H1 (cell line): ENCODE results near the gene FERMT2. TPM values are rescaled to one million over a fixed set of nuclear protein-coding genes. Genes with fewer than 3 reads are reported as not detected.

Experiments used
- CTCF ChIA-PET: fragments of 300-600 bp; sonication (Branson Sonifier 250); formaldehyde crosslinking; loops from one replicate; lab custom pipeline; 2021; ENCODE audit not compliant: partially characterized antibody; lab: Charles Lee
- POLR2A ChIA-PET: fragments of 300-600 bp; sonication (Branson Sonifier 250); formaldehyde crosslinking; loops from one replicate; lab custom pipeline; 2021; ENCODE audit warnings: inconsistent platforms; ENCODE audit not compliant: partially characterized antibody; lab: Charles Lee
- DNase-seq, 2 experiments: peaks; one replicate each; pipeline versions ENCODE4 v3.0.0 to v3.0.0-alpha.2; 2010 to 2022; ENCODE audit warnings: low spot score in 2 of 2, low read depth in 1 of 2, mixed read lengths in 1 of 2
- FAIRE-seq: peaks from 2 replicates; lab custom pipeline; 2011; peaks lifted over from hg19 to GRCh38; lab: Jason Lieb, UNC
- H2AFZ ChIP-seq: 2 replicates; pipeline ENCODE4 v1.8.1; 2012; ENCODE audit warnings: low read length, inconsistent platforms
- H2AK5ac ChIP-seq: 2 replicates; pipeline ENCODE4 v1.6.1; 2013; ENCODE audit warnings: low read depth, low read length
- H2BK120ac ChIP-seq: replicated peaks from 2 replicates; pipeline ENCODE3; 2013; ENCODE audit warnings: low read depth, low read length, inconsistent platforms
- H2BK12ac ChIP-seq: 2 replicates; pipeline ENCODE4 v1.6.1; 2013; ENCODE audit warnings: low read depth, low read length
- H2BK15ac ChIP-seq: 2 replicates; pipeline ENCODE4 v1.6.1; 2013; ENCODE audit warnings: low read length
- H2BK20ac ChIP-seq: 2 replicates; pipeline ENCODE4 v1.6.1; 2013; ENCODE audit warnings: low read length
- H2BK5ac ChIP-seq: 2 replicates; pipeline ENCODE4 v1.6.1; 2013; ENCODE audit warnings: low read depth, low read length
- H3K14ac ChIP-seq: 2 replicates; pipeline ENCODE4 v1.6.1; 2013; ENCODE audit warnings: inconsistent platforms; ENCODE audit not compliant: insufficient read length
- H3K18ac ChIP-seq: 2 replicates; pipeline ENCODE4 v1.6.1; 2013; ENCODE audit warnings: low read length; ENCODE audit errors: extremely low read depth
- H3K23ac ChIP-seq: 2 replicates; pipeline ENCODE4 v1.6.1; 2013; ENCODE audit warnings: inconsistent platforms; ENCODE audit not compliant: insufficient read length
- H3K23me2 ChIP-seq: 2 replicates; pipeline ENCODE4 v1.6.1; 2013; ENCODE audit warnings: low read depth, low read length
- H3K27ac ChIP-seq: 2 replicates; pipeline ENCODE4 v1.6.1; 2011; ENCODE audit warnings: low read depth, low read length, inconsistent platforms
- H3K27me3 ChIP-seq, 4 experiments: replicated peaks in 1 of 4; 1 replicate in 1 of 4; 2 replicates in 3 of 4; pipeline versions ENCODE4 v1.6.1 to v1.8.1; 2011 to 2013; ENCODE audit warnings: low read length in 3 of 4, mild to moderate bottlenecking in 3 of 4, inconsistent platforms in 2 of 4, mixed read lengths in 2 of 4, moderate library complexity in 1 of 4; ENCODE audit not compliant: control insufficient read depth in 3 of 4, insufficient read depth in 3 of 4; ENCODE audit errors: extremely low read depth in 1 of 4
- H3K36me3 ChIP-seq, 4 experiments: 2 replicates each; pipeline versions ENCODE4 v1.6.1 to v1.8.1; 2011 to 2013; ENCODE audit warnings: mild to moderate bottlenecking in 4 of 4, low read length in 3 of 4, moderate library complexity in 2 of 4, control low read depth in 1 of 4, inconsistent platforms in 1 of 4; ENCODE audit not compliant: insufficient read depth in 4 of 4, control insufficient read depth in 2 of 4
- H3K4ac ChIP-seq: replicated peaks from 2 replicates; pipeline ENCODE3; 2013; ENCODE audit warnings: low read length, low read depth, mixed read lengths, inconsistent platforms; ENCODE audit not compliant: insufficient read length
- H3K4me1 ChIP-seq, 4 experiments: replicated peaks in 1 of 4; 1 replicate in 1 of 4; 2 replicates in 3 of 4; pipeline versions ENCODE4 v1.6.1 to v1.8.1; 2011 to 2013; ENCODE audit warnings: low read length in 3 of 4, inconsistent platforms in 2 of 4, mixed read lengths in 1 of 4; ENCODE audit not compliant: insufficient read depth in 4 of 4, control insufficient read depth in 3 of 4
- H3K4me2 ChIP-seq, 2 experiments: 2 replicates each; pipeline versions ENCODE4 v1.6.1 to v1.8.1; 2011 to 2013; ENCODE audit warnings: low read depth in 2 of 2, low read length in 2 of 2, control low read depth in 1 of 2, inconsistent platforms in 1 of 2, mild to moderate bottlenecking in 1 of 2; ENCODE audit not compliant: insufficient read depth in 1 of 2
- H3K4me3 ChIP-seq, 4 experiments: fragments of 200-600, 300-600 bp in 1 of 4; sonication (generic), shearing (Covaris generic), sonication (Bioruptor Twin) in 1 of 4; 2 replicates each; pipeline versions ENCODE4 v1.5.1 to v1.8.1; 2011 to 2016; ENCODE audit warnings: low read length in 4 of 4, low read depth in 3 of 4, control low read depth in 2 of 4, inconsistent platforms in 2 of 4, mild to moderate bottlenecking in 2 of 4, mixed read lengths in 1 of 4, moderate library complexity in 1 of 4; ENCODE audit not compliant: insufficient read depth in 2 of 4; ENCODE audit errors: extremely low read depth in 1 of 4
- H3K56ac ChIP-seq: replicated peaks from 2 replicates; pipeline ENCODE3; 2013; ENCODE audit warnings: low read depth, mild to moderate bottlenecking, mixed read lengths, low read length, inconsistent platforms; ENCODE audit not compliant: insufficient read length
- H3K79me1 ChIP-seq: 2 replicates; pipeline ENCODE4 v1.6.1; 2013; ENCODE audit warnings: low read depth, low read length, control low read depth
- H3K79me2 ChIP-seq, 2 experiments: 2 replicates each; pipeline versions ENCODE4 v1.6.1 to v1.8.1; 2012 to 2013; ENCODE audit warnings: low read length in 2 of 2, mild to moderate bottlenecking in 2 of 2, inconsistent platforms in 1 of 2; ENCODE audit not compliant: insufficient read depth in 2 of 2, control insufficient read depth in 1 of 2
- H3K9ac ChIP-seq, 4 experiments: replicated peaks in 1 of 4; 1 replicate in 1 of 4; 2 replicates in 3 of 4; pipeline versions ENCODE4 v1.6.1 to v1.8.1; 2011 to 2013; ENCODE audit warnings: low read depth in 3 of 4, low read length in 3 of 4, control low read depth in 2 of 4, mild to moderate bottlenecking in 2 of 4, moderate library complexity in 2 of 4, inconsistent platforms in 1 of 4; ENCODE audit errors: extremely low read depth in 1 of 4
- H3K9me3 ChIP-seq, 2 experiments: 2 replicates each; pipeline versions ENCODE4 v1.6.1 to v1.8.1; 2012 to 2013; ENCODE audit warnings: mild to moderate bottlenecking in 2 of 2, moderate library complexity in 2 of 2, control low read depth in 1 of 2, inconsistent platforms in 1 of 2, low read depth in 1 of 2, low read length in 1 of 2, mixed read lengths in 1 of 2; ENCODE audit not compliant: insufficient read depth in 2 of 2
- H4K20me1 ChIP-seq, 2 experiments: replicated peaks in 1 of 2; 2 replicates each; pipeline versions ENCODE3 to v1.8.1; 2011 to 2013; ENCODE audit warnings: inconsistent platforms in 2 of 2, low read length in 2 of 2, mild to moderate bottlenecking in 1 of 2; ENCODE audit not compliant: insufficient read depth in 2 of 2, control insufficient read depth in 1 of 2
- H4K5ac ChIP-seq: 2 replicates; pipeline ENCODE4 v1.6.1; 2013; ENCODE audit warnings: low read length, low read depth, mixed read lengths, inconsistent platforms; ENCODE audit not compliant: insufficient read length
- H4K8ac ChIP-seq: 2 replicates; pipeline ENCODE4 v1.8.0; 2013; ENCODE audit warnings: mild to moderate bottlenecking, moderate library complexity, low read length, inconsistent platforms; ENCODE audit not compliant: insufficient read depth; ENCODE audit errors: extremely low read depth
- H4K91ac ChIP-seq: replicated peaks from 2 replicates; pipeline ENCODE3; 2013; ENCODE audit warnings: low read length, mixed read lengths, inconsistent platforms; ENCODE audit not compliant: insufficient read length
- BACH1 ChIP-seq: IDR thresholded peaks from 2 replicates; pipeline ENCODE4 v1.6.1; 2012; ENCODE audit warnings: low read length, improper control_type of control experiment
- CBX8 ChIP-seq: fragments of 300-800, 300-1000 bp; sonication (generic); IDR thresholded peaks from 2 replicates; pipeline ENCODE4 v1.7.1; 2016; ENCODE audit warnings: low read depth, low read length, borderline replicate concordance
- CREB1 ChIP-seq: IDR thresholded peaks from 2 replicates; pipeline ENCODE4 v1.6.1; 2012; ENCODE audit warnings: inconsistent platforms
- HDAC2 ChIP-seq, 2 experiments: fragments of 300-600 bp in 1 of 2; sonication (generic) in 1 of 2; IDR thresholded peaks; 2 replicates each; pipeline ENCODE4 v1.6.1; 2011 to 2012; ENCODE audit warnings: low read depth in 2 of 2, low read length in 2 of 2, mild to moderate bottlenecking in 2 of 2, moderate library complexity in 2 of 2, borderline replicate concordance in 1 of 2, inconsistent platforms in 1 of 2
- KDM1A ChIP-seq: fragments of 200-600, 300-600 bp; sonication (generic); IDR thresholded peaks from 2 replicates; pipeline ENCODE4 v1.7.1; 2016; ENCODE audit warnings: mild to moderate bottlenecking, low read length, borderline replicate concordance
- NANOG ChIP-seq: IDR thresholded peaks from 2 replicates; pipeline ENCODE4 v1.6.1; 2011; ENCODE audit warnings: low read length, low read depth, mild to moderate bottlenecking, inconsistent platforms; ENCODE audit not compliant: insufficient read depth, poor library complexity, severe bottlenecking
- RXRA ChIP-seq: IDR thresholded peaks from 2 replicates; pipeline ENCODE4 v1.6.1; 2011; ENCODE audit warnings: low read depth, mild to moderate bottlenecking, low read length, moderate library complexity; ENCODE audit not compliant: insufficient read depth
- SIN3A ChIP-seq, 2 experiments: IDR thresholded peaks in 1 of 2; conservative IDR thresholded peaks in 1 of 2; 2 replicates each; pipeline ENCODE4 v1.6.1; 2011 to 2012; ENCODE audit warnings: low read length in 2 of 2, improper control_type of control experiment in 1 of 2, low read depth in 1 of 2, mild to moderate bottlenecking in 1 of 2
- TAF7 ChIP-seq: optimal IDR thresholded peaks from 2 replicates; pipeline ENCODE3; 2011; ENCODE audit warnings: low read depth, mild to moderate bottlenecking, inconsistent platforms, low read length, moderate library complexity, borderline replicate concordance
- TCF12 ChIP-seq: IDR thresholded peaks from 2 replicates; pipeline ENCODE4 v1.6.1; 2011; ENCODE audit warnings: low read depth, mild to moderate bottlenecking, low read length
- WGBS, 2 experiments: shearing (Covaris generic) in 1 of 2; methylation state at CpG; one replicate each; pipeline versions ENCODE4 v1.1.6 to v1.1.7; 2013 to 2015; ENCODE audit warnings: low lambda C conversion rate in 2 of 2, mixed read lengths in 2 of 2, inconsistent platforms in 1 of 2, low coverage in 1 of 2, missing lambda C conversion rate in 1 of 2; ENCODE audit not compliant: insufficient replicate concordance in 2 of 2, insufficient coverage in 1 of 2, insufficient read length in 1 of 2; ENCODE audit errors: extremely low coverage in 1 of 2, missing lambda C conversion rate in 1 of 2; 5-methylcytosine and 5-hydroxymethylcytosine counted together
- polyA plus RNA-seq, 7 experiments: library from polyadenylated mRNA; depleted of rRNA in 3 of 7; stranded (reverse) in 5 of 7; unstranded in 2 of 7; fragments of >200 nt in 5 of 7; fragments of 200-250 nt in 2 of 7; gene quantifications; 1 replicate in 5 of 7; 2 replicates in 1 of 7; 4 replicates in 1 of 7; pipeline versions ENCODE4 v1.2.1 to v1.2.3, GENCODE V29; 2011 to 2013; ENCODE audit warnings: missing spikeins in 2 of 7, mixed read lengths in 2 of 7
- total RNA-seq: library from RNA; stranded (reverse); fragmentation: NEBNext Ultra II Directional; extraction: Animal tissue kit (Norgen Biotek cat#: 25700); gene quantifications from 2 replicates; pipeline ENCODE4 v1.2.1, GENCODE V29; 2021
- TF ChIP-seq, protein P1 (sequence below), 3 experiments: IDR thresholded peaks; 1 replicate in 2 of 3; 2 replicates in 1 of 3; pipeline versions ENCODE4 v1.5.1 to v1.6.1; 2011; ENCODE audit warnings: low read length in 3 of 3, mild to moderate bottlenecking in 3 of 3, inconsistent platforms in 2 of 3, low read depth in 1 of 3, moderate library complexity in 1 of 3; ENCODE audit not compliant: insufficient read depth in 1 of 3; ENCODE audit errors: control extremely low read depth in 1 of 3

FERMT2 gene
- total and polyA plus RNA-seq, 2 of the 8 experiments (the other 6 are each of a cell fraction or from before 2014, with no cell fraction given): 53.3 to 142 TPM

DNA sequence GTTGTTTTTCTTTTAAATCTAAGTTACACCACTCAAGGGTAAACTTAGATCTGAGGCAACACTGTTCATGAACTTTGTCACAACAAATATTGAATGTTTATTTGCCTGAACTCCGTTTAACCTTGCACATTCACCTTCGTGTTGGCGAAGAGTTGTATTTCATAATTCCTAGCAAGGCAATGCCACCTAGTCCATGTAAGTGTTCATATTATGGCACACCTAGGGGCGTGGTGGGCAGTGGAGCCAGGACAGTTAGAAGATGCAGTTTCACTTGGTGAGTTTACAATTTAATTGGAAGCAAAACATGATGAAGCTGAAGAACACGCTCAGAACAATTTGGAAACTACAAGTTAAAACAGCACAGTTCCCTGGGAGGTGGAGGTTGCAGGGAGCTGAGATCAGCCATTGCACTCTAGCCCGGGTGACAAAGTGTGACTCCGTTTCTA lies 129.0 kb downstream of the FERMT2 start:
- Histone ChIP-seq H3K23me2 (no peaks in the 10 kb centered on the region), H2AFZ (no peak overlapping the region), H2BK12ac (no peak overlapping the region), H3K9ac (no peak overlapping the region), H3K4ac (no peak overlapping the region), H3K9me3 (no peaks in the 10 kb centered on the region), H3K27me3 (no peaks in the 10 kb centered on the region), H3K14ac (no peak overlapping the region), H3K4me2 (no peak overlapping the region), H2BK20ac (no peak overlapping the region), H2BK5ac (no peak overlapping the region), H3K56ac (no peak overlapping the region), H4K20me1 (no peaks in the 10 kb centered on the region), H4K8ac (no peak overlapping the region), H3K27ac (no peak overlapping the region), H3K79me1 (no peaks in the 10 kb centered on the region), H4K91ac (no peak overlapping the region), H2BK120ac (no peak overlapping the region), H3K18ac (no peak overlapping the region), H4K5ac (no peak overlapping the region), H2BK15ac (no peak overlapping the region), H2AK5ac (no peak overlapping the region), H3K4me1 (no peaks in the 10 kb centered on the region), H3K23ac (no peak overlapping the region), H3K36me3 (no peaks in the 10 kb centered on the region), H3K79me2 (no peaks in the 10 kb centered on the region), H3K4me3 (no peak overlapping the region)
- no peak for FAIRE-seq
- 89% methylated on average over 7 of the region's 7 CpGs; no CpG with 5 or more reads in 1 of the 2 experiments for WGBS, 2 experiments
- DNase-seq: no peak
- ChIA-PET CTCF (interaction anchor here (1.2 to 4.7 kb wide), 7 partner anchors 13 to 181 kb away, joined by 3 to 31 read pairs (median 3); no protein-coding TSS in a partner anchor), POLR2A (no interaction called here)
- TF ChIP-seq TAF7: no peak
- no peak for TF ChIP-seq TCF12
- TF ChIP-seq HDAC2 (IDR thresholded peaks at IDR 0.05; ENCODE audit: borderline replicate concordance in 1 of 2, low read depth in 2 of 2, low read length in 2 of 2): no peak
- no peak for TF ChIP-seq RXRA
- TF ChIP-seq KDM1A: no peak
- no peak for TF ChIP-seq CREB1
- TF ChIP-seq, protein P1, sequence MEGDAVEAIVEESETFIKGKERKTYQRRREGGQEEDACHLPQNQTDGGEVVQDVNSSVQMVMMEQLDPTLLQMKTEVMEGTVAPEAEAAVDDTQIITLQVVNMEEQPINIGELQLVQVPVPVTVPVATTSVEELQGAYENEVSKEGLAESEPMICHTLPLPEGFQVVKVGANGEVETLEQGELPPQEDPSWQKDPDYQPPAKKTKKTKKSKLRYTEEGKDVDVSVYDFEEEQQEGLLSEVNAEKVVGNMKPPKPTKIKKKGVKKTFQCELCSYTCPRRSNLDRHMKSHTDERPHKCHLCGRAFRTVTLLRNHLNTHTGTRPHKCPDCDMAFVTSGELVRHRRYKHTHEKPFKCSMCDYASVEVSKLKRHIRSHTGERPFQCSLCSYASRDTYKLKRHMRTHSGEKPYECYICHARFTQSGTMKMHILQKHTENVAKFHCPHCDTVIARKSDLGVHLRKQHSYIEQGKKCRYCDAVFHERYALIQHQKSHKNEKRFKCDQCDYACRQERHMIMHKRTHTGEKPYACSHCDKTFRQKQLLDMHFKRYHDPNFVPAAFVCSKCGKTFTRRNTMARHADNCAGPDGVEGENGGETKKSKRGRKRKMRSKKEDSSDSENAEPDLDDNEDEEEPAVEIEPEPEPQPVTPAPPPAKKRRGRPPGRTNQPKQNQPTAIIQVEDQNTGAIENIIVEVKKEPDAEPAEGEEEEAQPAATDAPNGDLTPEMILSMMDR (IDR thresholded peaks at IDR 0.05; ENCODE audit: control extremely low read depth in 1 of 3, insufficient read depth in 1 of 3, low read depth in 1 of 3, low read length in 3 of 3): no peak
- TF ChIP-seq NANOG: no peak
- no peak for TF ChIP-seq BACH1
- TF ChIP-seq SIN3A (conservative IDR thresholded peaks at IDR 0.05 in 1 of 2, IDR thresholded peaks at IDR 0.05 in 1 of 2; ENCODE audit: low read depth in 1 of 2, low read length in 2 of 2): no peak
- TF ChIP-seq CBX8: no peak
